ENCODE results near the gene GNA15. TPM values are rescaled to one million over a fixed set of nuclear protein-coding genes. Genes with fewer than 3 reads are reported as not detected.

Gene GNA15
- total RNA-seq, 3 donors from 2014 or later: 1.9 to 6.2 (median 4.3) TPM

DNA sequence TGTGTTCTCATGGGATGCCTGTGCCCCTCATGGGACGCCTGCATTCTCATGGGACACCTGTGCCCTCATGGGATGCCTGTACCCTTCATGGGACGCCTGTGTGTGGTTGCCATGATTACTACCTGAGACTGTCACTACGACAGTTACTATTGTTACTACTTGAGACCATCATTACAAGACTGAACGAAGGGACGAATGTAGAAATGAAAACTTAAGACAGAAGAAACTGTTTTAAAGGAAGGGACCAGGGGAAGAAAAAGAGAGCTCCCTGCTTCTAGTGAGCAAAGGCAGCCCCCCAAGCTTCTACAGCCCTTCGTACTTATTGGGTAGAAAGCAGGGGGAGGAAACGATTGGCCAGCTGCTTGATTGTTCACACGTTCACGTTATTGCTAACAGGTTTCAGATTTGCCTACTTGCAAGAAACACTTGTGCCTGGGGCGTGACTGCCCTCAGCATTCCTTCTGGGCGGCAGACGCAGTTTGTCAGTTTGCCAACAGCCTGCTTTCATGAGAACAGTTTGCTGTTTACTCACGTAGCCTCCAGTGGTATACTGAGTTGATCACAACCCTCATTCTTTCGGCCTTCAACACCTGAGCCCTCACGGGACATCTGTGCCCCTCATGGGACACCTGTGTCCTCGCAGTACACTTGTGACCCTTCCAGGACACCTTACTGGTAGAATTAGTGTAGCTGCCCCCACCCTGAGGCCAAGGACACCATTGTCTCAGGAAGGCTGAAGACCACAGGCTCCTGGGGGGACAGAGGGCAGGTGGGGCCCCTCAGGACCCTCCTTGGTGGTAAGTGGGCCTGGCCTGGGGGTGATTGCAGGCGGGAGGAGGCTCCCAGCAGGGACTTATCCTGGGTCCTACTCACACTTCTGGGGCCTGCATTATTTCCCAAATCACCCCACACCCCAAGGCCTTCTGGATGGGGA is 40.2 kb downstream of the GNA15 start:
- H3K9me3 ChIP-seq: no peaks in the 10 kb centered on the region
- no peak overlapping the region for H3K4me3 ChIP-seq
- intact Hi-C loops (cut with DNase I, micrococcal nuclease): no loop called here
- peak; percentile 35 for ATAC-seq
- peaks cover 17% of the 10 kb centered on the region for H3K4me1 ChIP-seq (ENCODE audit: low read depth)
- no peaks in the 10 kb centered on the region for H3K36me3 ChIP-seq (ENCODE audit: low read depth)
- TF ChIP-seq, protein P1, sequence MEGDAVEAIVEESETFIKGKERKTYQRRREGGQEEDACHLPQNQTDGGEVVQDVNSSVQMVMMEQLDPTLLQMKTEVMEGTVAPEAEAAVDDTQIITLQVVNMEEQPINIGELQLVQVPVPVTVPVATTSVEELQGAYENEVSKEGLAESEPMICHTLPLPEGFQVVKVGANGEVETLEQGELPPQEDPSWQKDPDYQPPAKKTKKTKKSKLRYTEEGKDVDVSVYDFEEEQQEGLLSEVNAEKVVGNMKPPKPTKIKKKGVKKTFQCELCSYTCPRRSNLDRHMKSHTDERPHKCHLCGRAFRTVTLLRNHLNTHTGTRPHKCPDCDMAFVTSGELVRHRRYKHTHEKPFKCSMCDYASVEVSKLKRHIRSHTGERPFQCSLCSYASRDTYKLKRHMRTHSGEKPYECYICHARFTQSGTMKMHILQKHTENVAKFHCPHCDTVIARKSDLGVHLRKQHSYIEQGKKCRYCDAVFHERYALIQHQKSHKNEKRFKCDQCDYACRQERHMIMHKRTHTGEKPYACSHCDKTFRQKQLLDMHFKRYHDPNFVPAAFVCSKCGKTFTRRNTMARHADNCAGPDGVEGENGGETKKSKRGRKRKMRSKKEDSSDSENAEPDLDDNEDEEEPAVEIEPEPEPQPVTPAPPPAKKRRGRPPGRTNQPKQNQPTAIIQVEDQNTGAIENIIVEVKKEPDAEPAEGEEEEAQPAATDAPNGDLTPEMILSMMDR (IDR thresholded peaks at IDR 0.05): no peak
- peak; percentile 78 to 90 (median 83) for DNase-seq

DNA sequence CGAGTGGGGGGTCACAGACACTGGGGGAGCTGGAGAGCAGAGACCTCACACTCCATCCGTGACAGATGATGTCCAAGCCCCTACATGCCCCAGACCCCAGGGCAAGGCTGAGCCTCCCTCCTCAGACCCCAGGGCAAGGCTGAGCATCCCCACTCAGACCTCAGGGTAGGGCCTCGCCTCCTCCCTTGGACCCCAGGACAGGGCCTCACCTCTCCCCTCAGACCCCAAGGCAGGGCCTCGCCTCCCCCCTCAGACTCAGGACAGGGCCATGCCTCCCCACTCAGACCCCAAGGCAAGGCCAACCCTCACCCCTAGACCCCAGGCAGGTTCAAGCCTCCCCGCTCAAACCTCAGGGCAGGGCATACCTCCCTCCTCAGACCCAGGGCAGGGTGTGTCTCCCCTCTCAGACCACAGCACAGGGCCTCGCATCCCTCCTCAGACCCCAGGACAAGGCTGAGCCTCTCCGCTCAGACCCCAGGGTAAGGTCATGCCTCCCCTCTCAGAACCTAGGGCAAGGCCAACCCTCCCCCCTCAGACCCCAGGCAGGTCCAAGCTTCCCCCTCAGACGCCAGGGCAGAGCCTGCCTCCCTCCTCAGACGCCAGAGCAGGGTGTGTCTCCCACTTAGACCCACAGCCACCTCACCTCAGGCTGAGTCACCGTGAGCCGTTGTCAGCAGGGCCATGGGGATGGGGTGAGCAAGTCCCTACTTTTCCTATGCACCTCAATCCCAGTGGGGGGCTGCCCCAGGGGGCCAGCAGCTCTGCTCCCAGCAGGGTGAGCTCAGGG is 41.1 kb downstream of the GNA15 start:
- H3K4me3 ChIP-seq: no peak overlapping the region
- intact Hi-C loops (cut with DNase I, micrococcal nuclease): no loop called here
- no peaks in the 10 kb centered on the region for H3K9me3 ChIP-seq
- DNase-seq (peak; percentile 46 to 80 (median 61)), ATAC-seq (peak; percentile 76)
- H3K36me3 ChIP-seq (ENCODE audit: low read depth): no peaks in the 10 kb centered on the region
- TF ChIP-seq, protein P1 (IDR thresholded peaks at IDR 0.05): no peak
- peaks cover 17% of the 10 kb centered on the region for H3K4me1 ChIP-seq (ENCODE audit: low read depth)

DNA sequence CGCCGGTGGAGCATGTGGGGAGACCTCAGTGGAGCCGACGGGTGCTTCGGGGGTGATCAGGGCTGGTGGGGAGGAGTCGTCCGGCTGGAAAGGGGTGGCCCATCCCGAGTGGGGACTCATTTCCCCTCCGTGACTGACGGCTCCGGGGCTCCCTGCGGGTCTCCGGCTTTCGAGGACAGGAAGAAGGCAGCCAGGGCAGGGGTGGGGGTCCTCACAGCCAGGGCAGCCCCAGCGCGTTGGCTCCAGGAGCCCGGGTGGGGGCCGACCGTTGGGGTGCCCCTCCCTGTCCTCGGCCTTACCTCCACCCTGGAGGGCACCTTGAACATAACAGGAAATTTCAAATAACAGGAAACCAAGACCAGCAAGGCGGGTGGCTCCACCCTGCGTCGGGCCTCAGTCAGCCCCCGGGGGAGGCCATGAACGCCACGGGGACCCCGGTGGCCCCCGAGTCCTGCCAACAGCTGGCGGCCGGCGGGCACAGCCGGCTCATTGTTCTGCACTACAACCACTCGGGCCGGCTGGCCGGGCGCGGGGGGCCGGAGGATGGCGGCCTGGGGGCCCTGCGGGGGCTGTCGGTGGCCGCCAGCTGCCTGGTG is 42.6 kb downstream of the GNA15 start, which contains the start of gene S1PR4:
Gene S1PR4, plus strand, starts transcription at position 393 of the 596 bp plus-strand sequence. Its CDS starts 24 bp downstream, at position 417.
- no peaks in the 10 kb centered on the region for H3K9me3 ChIP-seq
- no peaks in the 10 kb centered on the region for H3K36me3 ChIP-seq (ENCODE audit: low read depth)
- H3K4me3 ChIP-seq: peak within 1 kb of the TSS; percentile 1
- TF ChIP-seq, protein P1 (IDR thresholded peaks at IDR 0.05): no peak
- DNase-seq: peak in 2 of 3 donors; percentile 52 to 80
- intact Hi-C loops (cut with DNase I, micrococcal nuclease): no loop called here
- peak; percentile 66 for ATAC-seq
- H3K4me1 ChIP-seq (ENCODE audit: low read depth): peaks cover 17% of the 10 kb centered on the region

DNA sequence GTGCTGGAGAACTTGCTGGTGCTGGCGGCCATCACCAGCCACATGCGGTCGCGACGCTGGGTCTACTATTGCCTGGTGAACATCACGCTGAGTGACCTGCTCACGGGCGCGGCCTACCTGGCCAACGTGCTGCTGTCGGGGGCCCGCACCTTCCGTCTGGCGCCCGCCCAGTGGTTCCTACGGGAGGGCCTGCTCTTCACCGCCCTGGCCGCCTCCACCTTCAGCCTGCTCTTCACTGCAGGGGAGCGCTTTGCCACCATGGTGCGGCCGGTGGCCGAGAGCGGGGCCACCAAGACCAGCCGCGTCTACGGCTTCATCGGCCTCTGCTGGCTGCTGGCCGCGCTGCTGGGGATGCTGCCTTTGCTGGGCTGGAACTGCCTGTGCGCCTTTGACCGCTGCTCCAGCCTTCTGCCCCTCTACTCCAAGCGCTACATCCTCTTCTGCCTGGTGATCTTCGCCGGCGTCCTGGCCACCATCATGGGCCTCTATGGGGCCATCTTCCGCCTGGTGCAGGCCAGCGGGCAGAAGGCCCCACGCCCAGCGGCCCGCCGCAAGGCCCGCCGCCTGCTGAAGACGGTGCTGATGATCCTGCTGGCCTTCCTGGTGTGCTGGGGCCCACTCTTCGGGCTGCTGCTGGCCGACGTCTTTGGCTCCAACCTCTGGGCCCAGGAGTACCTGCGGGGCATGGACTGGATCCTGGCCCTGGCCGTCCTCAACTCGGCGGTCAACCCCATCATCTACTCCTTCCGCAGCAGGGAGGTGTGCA is 43.3 kb downstream of the GNA15 start:
- H3K36me3 ChIP-seq (ENCODE audit: low read depth): no peaks in the 10 kb centered on the region
- TF ChIP-seq, protein P1 (IDR thresholded peaks at IDR 0.05): no peak
- H3K4me1 ChIP-seq (ENCODE audit: low read depth): peaks cover 17% of the 10 kb centered on the region
- DNase-seq: peak in 1 of 3 donors; percentile 34
- H3K4me3 ChIP-seq: peak overlapping the region; percentile 1
- ATAC-seq: peak; percentile 11
- intact Hi-C loops (cut with DNase I, micrococcal nuclease): no loop called here
- H3K9me3 ChIP-seq: no peaks in the 10 kb centered on the region
